ENCODE results near the gene CACNA2D3. TPM values are rescaled to one million over a fixed set of nuclear protein-coding genes. Genes with fewer than 3 reads are reported as not detected.

Gene CACNA2D3
- total RNA-seq, 1 donor from 2014 or later = 6.3 TPM

GRCh38 chr3:55061720-55062034 lies 939.3 kb downstream of the CACNA2D3 start:
- DNase-seq (ENCODE audit: low spot score) = no peak

- DNase-seq (ENCODE audit: low spot score) = no peak
Measured at GRCh38 chr3:55064164-55064563, 941.8 kb downstream of the CACNA2D3 start.

GRCh38 chr3:55065331-55065730 lies 943.0 kb downstream of the CACNA2D3 start:
- no peak for DNase-seq (ENCODE audit: low spot score)

- peak; percentile 56 for DNase-seq (ENCODE audit: low spot score)
Measured at GRCh38 chr3:55066551-55067047, 944.2 kb downstream of the CACNA2D3 start.

GRCh38 chr3:55069950-55070349 lies 947.6 kb downstream of the CACNA2D3 start:
- DNase-seq (ENCODE audit: low spot score) = no peak

- peak; percentile 74 for DNase-seq (ENCODE audit: low spot score)
Measured at GRCh38 chr3:55074796-55075195, 952.4 kb downstream of the CACNA2D3 start.

GRCh38 chr3:55075846-55076245 lies 953.5 kb downstream of the CACNA2D3 start:
- no peak for DNase-seq (ENCODE audit: low spot score)

GRCh38 chr3:55077726-55078125 lies 955.4 kb downstream of the CACNA2D3 start:
- no peak for DNase-seq (ENCODE audit: low spot score)

- DNase-seq (ENCODE audit: low spot score) = no peak
Measured at GRCh38 chr3:55078876-55079275, 956.5 kb downstream of the CACNA2D3 start.

GRCh38 chr3:55085231-55085630 lies 962.9 kb downstream of the CACNA2D3 start:
- no peak for DNase-seq (ENCODE audit: low spot score)

GRCh38 chr3:55089211-55089610 lies 966.9 kb downstream of the CACNA2D3 start:
- DNase-seq (ENCODE audit: low spot score) = no peak

- no peak for DNase-seq (ENCODE audit: low spot score)
Measured at GRCh38 chr3:55090291-55090690, 967.9 kb downstream of the CACNA2D3 start.

- no peak for DNase-seq (ENCODE audit: low spot score)
Measured at GRCh38 chr3:55090746-55091145, 968.4 kb downstream of the CACNA2D3 start.

- DNase-seq (ENCODE audit: low spot score) = peak; percentile 28
Measured at GRCh38 chr3:55091381-55092225, 969.3 kb downstream of the CACNA2D3 start.

- DNase-seq (ENCODE audit: low spot score) = no peak
Measured at GRCh38 chr3:55094676-55095075, 972.3 kb downstream of the CACNA2D3 start.

- peak; percentile 34 for DNase-seq (ENCODE audit: low spot score)
Measured at GRCh38 chr3:55097441-55097840, 975.1 kb downstream of the CACNA2D3 start.

GRCh38 chr3:55105647-55106046 lies 983.3 kb downstream of the CACNA2D3 start:
- no peak for DNase-seq (ENCODE audit: low spot score)

GRCh38 chr3:55107187-55107586 lies 984.8 kb downstream of the CACNA2D3 start:
- no peak for DNase-seq (ENCODE audit: low spot score)

- DNase-seq (ENCODE audit: low spot score) = peak; percentile 84
Measured at GRCh38 chr3:55111906-55112305, 989.6 kb downstream of the CACNA2D3 start.

- no peak for DNase-seq (ENCODE audit: low spot score)
Measured at GRCh38 chr3:55118451-55118850, 996.1 kb downstream of the CACNA2D3 start.

GRCh38 chr3:55119268-55119667 lies 996.9 kb downstream of the CACNA2D3 start:
- DNase-seq (ENCODE audit: low spot score) = no peak

- no peak for DNase-seq (ENCODE audit: low spot score)
Measured at GRCh38 chr3:55122312-55122711, 1000.0 kb downstream of the CACNA2D3 start.
